ENCODE data around the gene PPIF. TPM values are rescaled to one million over a fixed set of nuclear protein-coding genes. Genes with fewer than 3 reads are reported as not detected.

PPIF gene
- total and polyA plus RNA-seq, 8 donors: 29.7 to 75.6 (median 31.0) TPM

DNA sequence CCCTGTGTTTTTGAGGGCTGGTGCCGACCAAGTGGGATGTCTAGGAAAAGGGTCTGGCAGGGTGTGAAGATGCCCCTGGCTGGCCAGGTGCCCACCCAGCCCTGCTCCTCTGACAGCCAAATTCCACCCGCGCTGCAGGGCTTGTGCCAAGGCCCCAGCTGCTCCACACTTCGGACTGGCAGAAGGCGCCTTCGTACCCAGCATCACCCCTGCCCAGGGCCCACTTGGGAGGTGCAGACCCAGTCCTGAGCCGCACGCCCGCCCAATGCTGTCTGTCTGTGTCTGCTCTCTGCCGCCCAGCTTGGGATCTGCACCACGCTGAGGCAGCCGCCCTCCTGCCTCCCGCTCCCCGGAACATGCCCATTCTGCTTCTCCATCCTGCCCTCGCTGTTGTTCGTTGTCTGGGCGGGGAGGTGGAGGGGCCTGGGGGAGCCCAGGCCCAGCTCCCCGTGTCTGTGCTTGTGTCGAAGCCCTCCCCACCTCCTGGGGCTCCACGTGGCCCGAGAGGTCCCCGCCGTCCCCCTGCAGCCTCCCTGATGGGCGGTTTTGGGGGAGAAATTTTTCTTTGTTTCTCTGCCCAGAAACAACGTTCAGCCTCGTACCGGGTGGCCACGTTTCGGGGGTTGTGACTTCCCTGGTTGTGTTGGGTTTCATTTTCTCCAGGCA is 36.9 kb upstream of the PPIF start:
- intact Hi-C loops (cut with DNase I): no loop called here
- Histone ChIP-seq H3K27ac (no peak overlapping the region), H3K27me3 (no peaks in the 10 kb centered on the region), H3K36me3 (peaks cover 0 to 100% of the 10 kb centered on the region in 2 donors), H3K9me3 (no peaks in the 10 kb centered on the region), H3K4me3 (no peak overlapping the region), H3K4me1 (peaks cover 0 to 9% of the 10 kb centered on the region in 2 donors)
- ATAC-seq: no peak
- peak in 2 of 4 donors; percentile 31 to 71 for DNase-seq
- TF ChIP-seq, protein P1, sequence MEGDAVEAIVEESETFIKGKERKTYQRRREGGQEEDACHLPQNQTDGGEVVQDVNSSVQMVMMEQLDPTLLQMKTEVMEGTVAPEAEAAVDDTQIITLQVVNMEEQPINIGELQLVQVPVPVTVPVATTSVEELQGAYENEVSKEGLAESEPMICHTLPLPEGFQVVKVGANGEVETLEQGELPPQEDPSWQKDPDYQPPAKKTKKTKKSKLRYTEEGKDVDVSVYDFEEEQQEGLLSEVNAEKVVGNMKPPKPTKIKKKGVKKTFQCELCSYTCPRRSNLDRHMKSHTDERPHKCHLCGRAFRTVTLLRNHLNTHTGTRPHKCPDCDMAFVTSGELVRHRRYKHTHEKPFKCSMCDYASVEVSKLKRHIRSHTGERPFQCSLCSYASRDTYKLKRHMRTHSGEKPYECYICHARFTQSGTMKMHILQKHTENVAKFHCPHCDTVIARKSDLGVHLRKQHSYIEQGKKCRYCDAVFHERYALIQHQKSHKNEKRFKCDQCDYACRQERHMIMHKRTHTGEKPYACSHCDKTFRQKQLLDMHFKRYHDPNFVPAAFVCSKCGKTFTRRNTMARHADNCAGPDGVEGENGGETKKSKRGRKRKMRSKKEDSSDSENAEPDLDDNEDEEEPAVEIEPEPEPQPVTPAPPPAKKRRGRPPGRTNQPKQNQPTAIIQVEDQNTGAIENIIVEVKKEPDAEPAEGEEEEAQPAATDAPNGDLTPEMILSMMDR (IDR thresholded peaks at IDR 0.05): no peak

DNA sequence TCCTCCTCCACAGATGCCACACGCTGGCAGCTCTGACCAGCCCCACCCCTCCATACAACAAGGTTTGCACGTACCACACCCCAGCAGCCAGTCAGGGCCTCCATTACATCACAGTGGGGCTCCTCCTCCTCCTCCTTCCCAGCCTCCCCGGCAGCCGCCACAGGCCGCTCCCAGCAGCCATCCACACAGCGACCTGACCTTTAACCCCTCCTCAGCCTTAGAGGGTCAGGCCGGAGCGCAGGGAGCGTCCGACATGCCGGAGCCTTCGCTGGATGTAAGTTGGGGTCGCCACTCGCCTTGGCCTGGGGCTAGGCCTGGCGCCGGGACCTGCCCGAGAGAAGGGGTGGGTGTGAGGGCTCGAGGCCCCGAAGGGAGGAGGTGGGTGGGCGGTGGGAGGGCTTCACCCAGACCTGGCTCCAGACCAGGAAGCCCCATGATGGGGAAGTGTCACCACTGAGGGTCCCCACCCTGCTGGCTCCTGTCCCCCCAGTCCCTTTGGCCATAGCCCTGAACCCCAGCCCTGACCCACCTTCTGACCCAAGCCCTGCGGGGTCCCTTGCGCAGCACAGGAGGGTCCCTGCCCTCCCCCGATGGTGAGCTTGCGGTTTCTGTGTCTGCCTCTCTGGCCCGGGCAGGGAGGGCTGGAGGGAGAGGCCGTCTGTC is 36.2 kb upstream of the PPIF start:
- TF ChIP-seq, protein P1 (IDR thresholded peaks at IDR 0.05): no peak
- DNase-seq (peak in 2 of 4 donors; percentile 29 to 73), ATAC-seq (no peak)
- no peaks in the 10 kb centered on the region for H3K9me3 ChIP-seq
- H3K4me1 ChIP-seq: peaks cover 0 to 9% of the 10 kb centered on the region in 2 donors
- H3K27me3 ChIP-seq: no peaks in the 10 kb centered on the region
- intact Hi-C loops (cut with DNase I): no loop called here
- peaks cover 0 to 100% of the 10 kb centered on the region in 2 donors for H3K36me3 ChIP-seq
- H3K27ac ChIP-seq: no peak overlapping the region
- H3K4me3 ChIP-seq: no peak overlapping the region

DNA sequence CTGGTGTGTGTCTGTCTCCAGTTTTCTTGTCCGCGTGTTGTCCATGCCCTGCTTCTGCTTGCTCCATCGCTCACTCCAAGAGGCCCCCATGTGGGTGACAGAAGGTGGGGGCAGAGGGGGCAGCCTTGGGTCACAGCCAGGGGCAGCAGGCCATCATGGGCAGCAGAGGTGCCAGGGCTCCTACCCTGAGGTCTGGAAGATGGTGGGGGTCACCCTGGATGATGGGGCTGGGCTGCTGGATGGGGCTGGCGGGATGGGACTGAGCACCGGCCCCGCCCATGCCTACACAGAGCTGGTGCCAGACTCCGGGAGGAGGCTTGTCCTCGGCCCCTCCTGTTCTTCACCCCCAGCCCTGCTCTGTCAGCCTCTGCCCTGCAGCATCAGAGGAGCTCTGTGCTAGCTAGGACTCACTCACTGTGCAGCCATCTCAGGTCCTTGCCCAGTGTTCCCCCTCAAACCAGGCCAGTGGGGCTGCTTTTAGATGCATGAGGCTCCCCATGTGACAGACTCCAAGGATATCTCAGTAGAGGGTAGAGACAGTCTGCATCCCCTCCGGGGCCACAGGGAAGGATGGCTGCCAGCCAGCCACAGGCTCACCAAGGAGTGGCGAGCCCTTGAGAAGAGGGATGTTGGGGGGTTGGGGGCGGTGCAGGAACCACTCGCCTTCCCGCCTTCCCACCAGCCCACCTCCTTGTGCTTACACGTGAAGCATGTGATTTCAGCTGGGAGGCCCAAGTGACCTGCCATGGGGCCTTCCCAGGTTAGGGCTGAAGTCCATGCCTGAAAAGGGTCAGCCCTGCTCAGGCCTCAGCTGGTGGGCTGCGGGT is 35.5 kb upstream of the PPIF start:
- Histone ChIP-seq H3K4me1 (peaks cover 3 to 12% of the 10 kb centered on the region in 2 donors), H3K27ac (no peak overlapping the region), H3K9me3 (no peaks in the 10 kb centered on the region), H3K36me3 (peaks cover 0 to 93% of the 10 kb centered on the region in 2 donors), H3K27me3 (no peaks in the 10 kb centered on the region), H3K4me3 (no peak overlapping the region)
- TF ChIP-seq, protein P1 (IDR thresholded peaks at IDR 0.05): no peak
- intact Hi-C loops (cut with DNase I): no loop called here
- peak in 1 of 4 donors; percentile 65 for DNase-seq
- no peak for ATAC-seq

DNA sequence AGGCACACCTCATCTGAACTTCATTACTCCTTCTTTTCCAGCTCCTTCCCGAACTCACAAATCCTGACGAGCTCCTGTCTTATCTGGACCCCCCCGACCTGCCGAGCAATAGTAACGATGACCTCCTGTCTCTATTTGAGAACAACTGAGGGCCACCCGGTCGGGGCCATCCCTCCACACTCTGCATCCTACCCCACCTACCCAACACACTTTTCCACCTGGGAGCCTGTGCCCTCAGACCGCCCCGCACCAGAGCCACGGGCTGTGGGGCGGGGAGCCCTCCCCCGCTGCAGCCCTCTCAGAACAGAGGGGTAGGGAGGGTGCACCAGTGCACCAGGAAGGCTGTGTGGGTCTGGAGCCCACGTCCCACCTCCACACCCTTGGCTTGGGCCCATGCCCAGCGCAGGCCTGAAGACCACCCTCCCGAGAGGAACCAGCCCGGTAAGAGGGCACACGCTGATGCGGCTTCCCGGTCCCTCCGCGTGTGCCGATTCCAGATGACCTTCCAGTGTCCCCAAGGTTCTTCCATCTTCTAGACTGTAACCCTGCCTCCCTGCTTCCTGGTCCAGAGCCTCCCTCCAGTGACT is 34.6 kb upstream of the PPIF start:
- no peaks in the 10 kb centered on the region for H3K9me3 ChIP-seq
- H3K27me3 ChIP-seq: no peaks in the 10 kb centered on the region
- ATAC-seq: no peak
- H3K36me3 ChIP-seq: peaks cover 0 to 84% of the 10 kb centered on the region in 2 donors
- peaks cover 5 to 20% of the 10 kb centered on the region in 2 donors for H3K4me1 ChIP-seq
- intact Hi-C loops (cut with DNase I): no loop called here
- DNase-seq: peak in 1 of 4 donors; percentile 50
- TF ChIP-seq, protein P1 (IDR thresholded peaks at IDR 0.05): no peak
- H3K4me3 ChIP-seq: no peak overlapping the region
- H3K27ac ChIP-seq: no peak overlapping the region
